Measurements from ENCODE around the gene ELANE.

Gene ELANE

DNA sequence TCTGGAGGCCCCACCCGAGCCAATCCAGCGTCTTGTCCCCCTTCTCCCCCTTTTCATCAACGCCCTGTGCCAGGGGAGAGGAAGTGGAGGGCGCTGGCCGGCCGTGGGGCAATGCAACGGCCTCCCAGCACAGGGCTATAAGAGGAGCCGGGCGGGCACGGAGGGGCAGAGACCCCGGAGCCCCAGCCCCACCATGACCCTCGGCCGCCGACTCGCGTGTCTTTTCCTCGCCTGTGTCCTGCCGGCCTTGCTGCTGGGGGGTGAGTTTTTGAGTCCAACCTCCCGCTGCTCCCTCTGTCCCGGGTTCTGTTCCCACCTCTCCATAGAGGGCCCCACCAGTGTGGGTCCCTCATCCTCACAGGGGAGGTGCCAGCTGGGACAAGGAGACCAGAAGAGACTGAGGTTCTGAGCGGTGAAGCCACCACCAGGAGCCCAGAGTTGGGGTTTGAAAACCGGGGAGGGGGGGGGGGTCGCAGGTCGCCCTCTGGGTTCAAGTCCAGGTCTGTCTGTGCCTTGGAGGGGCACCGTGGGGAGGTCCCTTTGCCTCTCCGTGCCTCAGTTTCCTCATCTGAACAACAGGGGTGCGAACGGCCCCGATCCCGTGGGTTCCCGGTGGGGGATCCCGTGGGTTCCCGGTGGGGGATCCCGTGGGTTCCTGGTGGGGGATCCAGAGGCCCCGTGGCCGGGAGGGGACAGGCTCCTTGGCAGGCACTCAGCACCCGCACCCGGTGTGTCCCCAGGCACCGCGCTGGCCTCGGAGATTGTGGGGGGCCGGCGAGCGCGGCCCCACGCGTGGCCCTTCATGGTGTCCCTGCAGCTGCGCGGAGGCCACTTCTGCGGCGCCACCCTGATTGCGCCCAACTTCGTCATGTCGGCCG, at the start of gene ELANE:
TSS of gene ELANE (plus strand) at position 168 of the 878 bp plus-strand sequence. CDS start at position 194, 26 bp downstream.
- DNase-seq, result no peak

- no peak for DNase-seq
Measured at GRCh38 chr19:802498-803098, 49.5 kb upstream of the ELANE start.

DNA sequence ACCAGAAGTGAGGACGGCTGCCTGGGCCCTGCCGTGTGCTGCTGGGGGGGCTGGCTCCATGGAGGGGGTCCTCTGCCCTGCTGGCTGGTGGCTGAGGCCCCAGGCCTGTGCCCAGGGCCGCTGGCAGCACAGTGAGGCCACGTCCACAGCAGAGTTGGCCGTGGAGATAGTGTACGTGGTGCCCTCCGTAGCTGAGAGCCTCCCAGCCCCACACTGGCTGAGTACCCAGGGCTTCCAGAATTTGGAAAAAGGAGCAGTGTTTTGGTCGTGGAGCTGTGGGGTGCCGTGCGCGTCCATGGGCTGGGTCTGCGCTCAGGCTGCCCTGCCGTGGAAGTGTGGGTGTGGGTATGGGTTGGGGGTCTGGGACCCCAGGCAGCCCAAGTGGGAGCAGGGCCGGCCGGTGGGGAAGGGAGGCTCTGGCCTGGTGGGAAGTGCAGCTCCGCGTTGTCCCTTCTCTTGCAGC, 49.0 kb upstream of the ELANE start:
- no peak for DNase-seq

DNA sequence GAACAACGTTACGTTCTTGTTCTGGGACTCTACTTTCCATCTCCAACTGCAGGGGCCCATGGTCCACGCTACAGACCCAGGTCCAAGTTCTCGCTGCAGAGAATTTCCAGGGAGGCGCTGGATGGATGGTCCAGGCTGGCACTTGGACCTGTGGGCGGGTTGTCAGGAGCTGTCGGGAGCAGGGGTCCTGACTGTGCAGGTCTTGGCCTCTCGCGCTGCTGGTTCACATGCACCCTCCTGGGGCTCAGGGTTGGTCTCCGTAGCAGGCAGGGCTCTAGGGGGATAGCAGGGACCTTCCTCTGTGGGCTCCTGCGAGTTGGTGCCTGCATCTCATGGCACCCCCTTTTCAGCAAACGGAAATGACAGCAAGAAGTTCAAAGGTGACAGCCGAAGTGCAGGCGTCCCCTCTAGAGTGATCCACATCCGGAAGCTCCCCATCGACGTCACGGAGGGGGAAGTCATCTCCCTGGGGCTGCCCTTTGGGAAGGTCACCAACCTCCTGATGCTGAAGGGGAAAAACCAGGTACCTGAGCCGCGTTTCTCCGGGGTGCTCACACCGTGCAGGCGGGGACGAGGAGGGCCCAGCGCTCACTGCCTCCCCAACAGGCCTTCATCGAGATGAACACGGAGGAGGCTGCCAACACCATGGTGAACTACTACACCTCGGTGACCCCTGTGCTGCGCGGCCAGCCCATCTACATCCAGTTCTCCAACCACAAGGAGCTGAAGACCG, 48.3 kb upstream of the ELANE start:
- DNase-seq, result no peak

- DNase-seq, result no peak
Measured at GRCh38 chr19:804419-805165, 47.5 kb upstream of the ELANE start.

DNA sequence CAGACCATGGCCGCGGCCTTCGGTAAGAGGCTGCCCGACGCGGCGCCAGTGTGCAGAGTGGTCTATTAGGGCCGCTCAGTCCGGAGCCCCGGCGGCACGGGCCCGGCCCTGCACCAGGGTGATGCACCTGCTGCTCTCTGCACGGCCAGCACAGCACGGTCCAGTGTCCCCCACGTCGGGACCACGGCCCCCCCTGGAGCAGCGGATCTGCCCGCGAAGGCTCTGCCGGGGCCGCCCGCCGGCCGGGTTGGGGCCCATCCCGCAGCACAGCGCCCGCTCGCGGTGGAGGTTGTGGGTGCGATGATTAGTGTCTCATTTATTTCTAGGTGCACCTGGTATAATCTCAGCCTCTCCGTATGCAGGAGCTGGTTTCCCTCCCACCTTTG, 46.9 kb upstream of the ELANE start:
- no peak for DNase-seq

- DNase-seq, result no peak
Measured at GRCh38 chr19:805600-806550, 46.2 kb upstream of the ELANE start.

DNA sequence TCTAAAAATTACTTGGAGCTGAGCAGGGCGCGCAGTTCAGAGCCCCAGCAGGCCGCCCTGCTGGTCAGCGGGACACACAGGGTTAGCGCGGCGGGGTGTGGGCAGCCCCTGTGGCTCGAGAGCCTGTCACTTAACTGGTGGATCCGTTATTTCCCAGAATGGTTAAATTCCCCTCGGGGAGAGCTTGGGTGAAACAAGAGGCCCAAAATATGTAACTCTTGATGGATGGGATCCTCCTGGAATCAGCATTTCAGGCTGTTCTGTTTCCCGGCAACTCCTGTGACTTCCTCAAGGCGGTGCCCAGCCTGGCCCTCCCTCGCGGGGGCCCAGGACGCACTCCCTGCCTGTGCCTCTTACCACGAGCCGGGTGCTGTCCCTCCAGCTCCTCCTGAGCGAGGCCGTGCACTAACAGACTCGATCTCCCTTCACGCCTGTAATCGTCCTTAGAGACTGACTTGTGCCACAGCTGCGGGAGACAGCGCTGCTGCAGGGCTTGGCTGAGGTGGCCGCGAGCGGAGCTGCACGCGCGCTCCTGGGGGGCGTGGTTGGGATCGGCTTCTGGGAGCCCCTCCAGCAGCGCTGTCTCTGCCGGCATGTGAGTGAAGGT, 45.2 kb upstream of the ELANE start:
- DNase-seq, result no peak

DNA sequence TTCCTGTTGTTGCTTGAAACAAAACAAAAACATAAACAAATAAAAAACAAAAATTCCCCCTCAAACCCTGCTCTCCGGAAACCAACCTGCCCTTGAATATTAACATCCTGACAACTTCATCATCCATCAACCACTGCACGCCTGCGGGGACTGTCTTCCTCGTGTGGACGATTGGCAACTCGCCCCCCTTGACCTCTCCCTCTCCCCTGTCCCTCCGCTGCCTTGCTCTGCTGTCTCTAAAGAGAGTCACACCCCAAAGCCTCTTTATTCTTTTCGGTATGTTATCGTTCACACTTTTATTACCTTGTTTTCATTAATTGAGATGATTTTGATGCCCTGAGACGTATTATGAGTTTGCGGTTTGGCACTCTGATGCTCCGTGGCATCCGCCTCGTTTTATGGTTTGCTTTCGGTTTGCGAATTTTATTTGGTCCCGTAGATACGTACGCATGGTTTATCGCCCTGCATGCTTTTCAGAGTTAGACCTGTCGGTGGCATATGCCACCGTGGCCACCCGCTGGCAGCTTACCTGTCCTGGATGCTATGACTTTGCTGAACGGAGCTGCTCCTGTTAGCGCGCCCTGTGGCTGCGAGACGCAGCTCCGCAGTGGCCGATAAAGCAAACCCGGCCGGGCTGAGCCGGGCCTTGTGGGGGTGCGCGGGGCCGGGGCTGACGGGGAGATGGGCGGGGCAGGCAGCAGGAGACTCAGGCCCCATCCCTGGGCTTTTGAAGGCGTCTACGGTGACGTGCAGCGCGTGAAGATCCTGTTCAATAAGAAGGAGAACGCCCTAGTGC, 44.3 kb upstream of the ELANE start:
- no peak for DNase-seq

GRCh38 chr19:808423-808775, 43.7 kb upstream of the ELANE start:
- DNase-seq, result no peak

DNA sequence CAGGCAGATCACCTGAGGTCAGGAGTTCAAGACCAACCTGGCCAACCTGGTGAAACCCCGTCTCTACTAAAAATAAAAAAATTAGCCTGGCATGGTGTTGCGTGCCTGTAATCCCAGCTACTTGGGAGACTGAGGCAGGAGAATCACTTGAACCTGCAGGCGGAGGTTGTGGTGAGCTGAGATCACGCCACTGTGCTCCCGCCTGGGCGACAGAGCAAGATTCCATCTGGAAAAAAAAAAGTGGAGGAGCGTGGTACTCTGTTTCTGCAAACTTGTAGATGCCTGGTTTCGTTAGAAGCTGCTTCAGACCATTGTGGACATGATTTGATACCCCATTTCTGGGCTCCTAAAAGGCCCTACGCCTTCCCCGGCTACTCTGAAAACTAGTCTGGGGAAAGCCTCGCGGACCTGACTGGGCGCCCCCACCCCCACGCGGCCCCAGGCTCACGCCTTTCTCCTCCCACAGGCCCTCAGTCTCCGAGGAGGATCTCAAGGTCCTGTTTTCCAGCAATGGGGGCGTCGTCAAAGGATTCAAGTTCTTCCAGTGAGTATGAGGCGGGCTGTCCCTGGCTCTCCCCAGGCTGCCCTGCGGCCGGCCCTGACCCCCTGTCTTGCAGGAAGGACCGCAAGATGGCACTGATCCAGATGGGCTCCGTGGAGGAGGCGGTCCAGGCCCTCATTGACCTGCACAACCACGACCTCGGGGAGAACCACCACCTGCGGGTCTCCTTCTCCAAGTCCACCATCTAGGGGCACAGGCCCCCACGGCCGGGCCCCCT, 41.8 kb upstream of the ELANE start:
- DNase-seq, result no peak

DNA sequence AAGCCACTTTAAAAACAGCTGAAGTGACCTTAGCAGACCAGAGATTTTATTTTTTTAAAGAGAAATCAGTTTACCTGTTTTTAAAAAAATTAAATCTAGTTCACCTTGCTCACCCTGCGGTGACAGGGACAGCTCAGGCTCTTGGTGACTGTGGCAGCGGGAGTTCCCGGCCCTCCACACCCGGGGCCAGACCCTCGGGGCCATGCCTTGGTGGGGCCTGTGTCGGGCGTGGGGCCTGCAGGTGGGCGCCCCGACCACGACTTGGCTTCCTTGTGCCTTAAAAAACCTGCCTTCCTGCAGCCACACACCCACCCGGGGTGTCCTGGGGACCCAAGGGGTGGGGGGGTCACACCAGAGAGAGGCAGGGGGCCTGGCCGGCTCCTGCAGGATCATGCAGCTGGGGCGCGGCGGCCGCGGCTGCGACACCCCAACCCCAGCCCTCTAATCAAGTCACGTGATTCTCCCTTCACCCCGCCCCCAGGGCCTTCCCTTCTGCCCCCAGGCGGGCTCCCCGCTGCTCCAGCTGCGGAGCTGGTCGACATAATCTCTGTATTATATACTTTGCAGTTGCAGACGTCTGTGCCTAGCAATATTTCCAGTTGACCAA, 41.1 kb upstream of the ELANE start:
- DNase-seq, result no peak

GRCh38 chr19:811506-812048, 40.5 kb upstream of the ELANE start:
- no peak for DNase-seq

DNA sequence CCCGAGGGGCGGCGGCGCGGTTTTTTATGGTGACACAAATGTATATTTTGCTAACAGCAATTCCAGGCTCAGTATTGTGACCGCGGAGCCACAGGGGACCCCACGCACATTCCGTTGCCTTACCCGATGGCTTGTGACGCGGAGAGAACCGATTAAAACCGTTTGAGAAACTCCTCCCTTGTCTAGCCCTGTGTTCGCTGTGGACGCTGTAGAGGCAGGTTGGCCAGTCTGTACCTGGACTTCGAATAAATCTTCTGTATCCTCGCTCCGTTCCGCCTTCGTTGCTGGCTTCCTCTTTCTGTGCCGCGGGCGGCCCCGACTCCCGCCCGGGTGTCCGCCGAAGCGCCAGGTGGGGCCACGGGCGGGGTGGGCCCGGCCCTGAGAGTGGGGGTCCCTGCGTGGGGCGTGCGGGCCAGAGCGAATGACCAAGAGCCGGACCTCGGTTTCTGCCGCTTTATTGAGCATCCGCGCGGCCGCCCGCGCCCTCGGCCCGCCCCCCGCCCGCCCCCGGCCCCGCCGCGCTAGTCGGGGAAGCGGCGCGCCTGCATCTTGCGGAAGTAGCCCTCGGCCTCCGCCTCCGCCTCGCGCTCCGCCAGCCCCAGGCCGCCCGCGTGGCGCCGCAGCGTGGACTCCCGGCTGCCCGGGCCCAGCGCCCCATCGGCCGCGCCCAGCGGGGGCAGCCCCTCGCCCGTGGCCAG, 39.9 kb upstream of the ELANE start:
- DNase-seq, result no peak

DNA sequence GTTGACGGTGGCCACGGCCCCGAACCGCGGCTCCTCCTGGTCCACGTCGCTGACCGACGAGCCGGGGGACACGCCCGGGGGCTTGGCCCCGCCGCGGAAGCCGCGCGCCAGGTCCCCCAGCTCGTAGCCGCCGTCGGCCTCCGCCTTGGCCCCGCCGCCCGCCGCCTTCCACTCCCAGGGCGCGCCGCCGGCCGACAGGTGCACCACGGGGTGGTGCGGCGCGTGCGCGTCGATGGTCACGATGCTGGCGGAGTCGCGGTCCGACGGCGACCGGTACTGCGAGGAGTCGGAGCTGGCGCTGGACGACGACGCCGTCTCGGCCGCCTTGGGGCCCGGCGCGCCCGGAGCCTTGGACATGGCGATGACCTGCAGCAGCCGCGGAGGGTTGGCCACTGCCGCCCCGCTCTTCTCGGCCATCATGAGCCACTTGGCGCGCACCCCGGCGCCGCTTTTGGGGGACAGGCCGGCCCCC, 39.3 kb upstream of the ELANE start:
- no peak for DNase-seq

DNA sequence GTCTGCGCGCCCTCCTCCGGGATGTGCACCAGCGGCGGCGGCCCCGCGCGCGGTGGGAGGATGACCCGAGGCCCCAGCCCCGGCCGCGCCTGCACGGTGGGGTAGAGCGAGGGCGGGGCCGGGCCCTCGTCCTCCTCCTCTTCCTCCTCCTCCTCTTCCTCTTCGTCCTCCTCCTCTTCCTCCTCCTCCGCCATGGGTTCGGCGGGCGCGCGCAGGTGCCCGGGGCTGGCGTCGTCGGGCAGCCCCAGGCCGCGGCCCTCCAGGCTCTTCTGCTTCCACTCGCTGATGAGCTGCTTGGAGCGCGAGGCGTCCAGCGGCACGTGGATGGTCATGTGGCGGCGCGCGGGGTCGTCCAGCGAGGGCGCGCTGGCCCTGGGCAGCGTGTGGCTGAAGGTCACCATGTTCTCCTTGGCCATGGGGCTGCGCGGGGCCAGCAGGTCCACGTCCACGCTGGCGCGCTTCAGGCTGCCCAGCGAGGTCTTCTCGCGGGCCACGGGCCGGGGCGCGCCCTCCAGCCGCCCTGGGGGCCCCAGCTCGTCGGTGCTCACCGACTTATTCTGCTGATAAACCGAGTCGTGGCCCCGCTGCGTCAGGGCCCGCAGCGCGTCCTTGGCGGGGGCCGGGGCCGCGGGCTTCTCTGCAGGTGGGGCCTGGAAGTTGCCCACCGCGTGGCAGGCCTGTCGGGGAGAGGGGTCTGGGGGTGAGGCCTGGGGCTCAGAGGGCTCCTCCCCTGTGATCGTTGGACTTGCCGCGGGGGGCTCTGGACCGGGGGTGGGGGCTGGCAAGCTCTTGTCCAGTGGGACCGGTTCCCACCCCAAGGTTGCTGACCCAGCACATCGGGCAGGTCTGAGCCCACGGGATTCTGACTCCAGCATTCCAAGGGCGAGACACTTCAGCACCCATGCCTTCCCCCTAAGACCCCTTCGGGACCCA, 38.6 kb upstream of the ELANE start:
- no peak for DNase-seq
